CD4-positive, alpha-beta T cell treated with Interleukin-4 for 1 hour (primary cell): ENCODE data around the gene KRTAP4-12.
"Not testable (repeated sequence)": the region's sequence is repeated elsewhere in the genome, so short reads cannot be mapped to it uniquely, and the experiment has no call there.

Experiments
- DNase-seq, 2 donors: peaks; one replicate each; pipeline ENCODE4 v3.0.0-alpha.2; 2020 to 2022

KRTAP4-12 gene

GRCh38 chr17:41123292-41123990 is 541 bp downstream of the KRTAP4-12 start:
- peak in 1 of 2 donors; percentile 4 for DNase-seq

DNA sequence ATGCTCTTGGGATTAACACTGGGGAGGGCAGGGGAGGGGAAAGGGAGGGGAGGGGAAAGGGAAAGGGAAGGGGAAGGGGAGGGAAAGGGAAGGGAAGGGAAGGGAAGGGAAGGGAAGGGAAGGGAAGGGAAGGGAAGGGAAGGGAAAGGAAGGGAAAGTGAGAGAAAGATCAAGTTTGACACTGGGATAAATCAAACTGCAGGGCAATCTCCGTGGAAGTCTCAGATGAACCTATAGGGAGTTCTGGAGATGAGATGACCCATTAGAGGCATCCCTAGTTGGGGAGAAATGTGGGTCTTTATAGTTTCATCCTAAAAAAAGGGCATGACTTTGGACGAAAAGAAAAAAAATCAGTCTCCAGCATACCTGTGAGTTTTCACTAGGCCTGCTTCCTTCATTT is 2.2 kb downstream of the KRTAP4-12 start:
- DNase-seq, result no peak

DNA sequence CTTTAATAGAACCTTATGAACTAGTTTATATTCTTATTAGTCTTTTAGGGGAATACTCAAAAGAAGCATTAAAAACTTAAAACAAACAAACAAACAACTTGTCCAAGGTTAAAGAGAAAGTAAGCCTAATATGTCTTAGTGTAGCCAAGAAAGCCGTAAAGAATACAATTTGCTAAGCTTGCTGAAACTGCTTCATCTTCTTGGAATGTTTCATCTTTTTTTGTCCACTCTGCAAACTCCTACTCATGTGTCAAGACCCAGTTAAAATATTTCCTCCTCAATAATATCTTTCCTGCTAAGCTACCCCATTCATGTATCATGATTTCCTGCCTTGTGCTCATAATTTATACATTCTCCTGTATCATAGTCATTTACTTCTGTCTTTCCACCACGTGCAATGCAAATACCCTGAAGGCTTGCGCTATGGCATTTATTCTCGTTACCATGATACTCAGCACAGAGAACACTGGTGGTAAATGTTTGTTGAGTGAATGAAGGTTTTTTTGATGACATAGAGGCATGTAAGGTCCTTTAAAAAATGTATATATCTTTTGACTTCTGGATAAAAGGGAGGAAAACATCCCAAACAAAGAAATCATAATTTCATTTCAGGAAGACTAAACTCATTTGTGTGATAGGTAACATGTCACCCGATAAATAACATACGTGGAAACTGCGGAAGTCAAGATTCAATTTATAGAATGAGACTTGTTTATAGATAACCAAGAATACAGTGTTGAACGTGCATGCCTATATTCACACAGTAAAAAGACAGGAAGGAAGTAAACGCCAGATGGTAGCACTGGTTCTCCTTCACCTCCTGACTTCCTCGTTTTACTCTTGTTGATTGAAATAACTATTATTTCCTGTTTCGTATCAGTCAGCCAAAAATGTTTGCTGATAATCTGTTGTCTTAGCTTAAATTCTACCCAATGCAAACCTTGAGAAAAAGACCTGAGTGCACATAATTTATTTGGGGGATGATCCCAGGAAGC is 4.0 kb downstream of the KRTAP4-12 start:
- peak; percentile 26 to 34 for DNase-seq

DNA sequence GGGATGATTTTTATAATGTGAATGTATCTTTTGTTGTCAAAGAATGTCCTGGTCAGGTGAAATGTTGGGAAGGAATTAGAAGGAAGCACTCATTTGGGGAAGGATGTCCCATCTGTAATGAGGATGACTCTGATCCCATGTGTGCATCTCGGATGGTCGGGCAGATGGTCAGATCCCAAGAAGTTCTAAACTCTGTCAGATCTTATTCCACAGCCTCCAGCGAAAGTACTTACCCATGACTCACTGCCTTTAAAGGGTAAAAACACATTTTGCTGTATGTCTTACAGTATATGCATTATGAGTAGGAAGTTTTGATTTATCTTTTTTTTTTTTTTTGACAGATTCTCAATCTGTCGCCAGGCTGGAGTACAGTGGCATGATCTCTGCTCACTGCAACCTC is 5.3 kb downstream of the KRTAP4-12 start:
- DNase-seq, result no peak

- DNase-seq, result not testable (repeated sequence)
Measured at GRCh38 chr17:41117846-41118386, 6.1 kb downstream of the KRTAP4-12 start, which contains the start of gene KRTAP4-11. TSS of gene KRTAP4-11 (minus strand) at chr17:41118373. CDS start at chr17:41118315, 58 bp downstream.

GRCh38 chr17:41116297-41116696 is 7.7 kb downstream of the KRTAP4-12 start:
- peak in 1 of 2 donors; percentile 43 for DNase-seq

DNA sequence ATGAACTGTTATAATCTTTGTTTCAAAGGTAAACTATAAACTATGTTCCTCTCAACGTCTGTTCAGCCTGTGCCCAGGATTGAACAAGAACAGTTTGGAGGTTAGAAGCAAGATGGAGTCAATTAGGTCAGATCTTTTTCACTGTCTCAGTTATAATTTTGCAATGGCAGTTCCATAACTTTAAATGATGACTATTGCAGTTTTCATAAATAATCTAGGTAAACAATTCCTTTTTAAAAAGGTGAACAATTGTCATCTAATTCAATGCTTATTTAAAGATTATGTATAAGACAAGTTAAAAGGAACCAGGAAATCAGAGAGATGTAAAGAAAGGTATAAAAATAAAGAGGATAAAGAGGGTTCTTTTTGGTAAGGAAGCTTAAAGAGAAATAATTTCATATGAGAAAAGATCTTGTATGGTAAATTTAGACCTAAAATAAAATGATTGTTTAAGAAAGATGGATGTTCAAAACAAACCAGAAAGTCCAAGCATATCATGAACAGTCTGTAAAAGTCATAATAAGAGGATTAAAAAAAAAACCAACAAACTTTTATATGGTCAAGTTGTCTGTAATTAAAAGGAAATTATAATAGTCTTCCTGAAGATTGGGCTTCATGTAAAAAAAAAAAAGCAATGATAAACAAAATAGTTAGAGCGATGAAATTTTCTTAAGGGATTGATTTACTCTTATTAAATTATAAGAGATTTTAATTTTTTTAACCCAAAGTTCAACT is 12.7 kb downstream of the KRTAP4-12 start:
- DNase-seq, result no peak

DNA sequence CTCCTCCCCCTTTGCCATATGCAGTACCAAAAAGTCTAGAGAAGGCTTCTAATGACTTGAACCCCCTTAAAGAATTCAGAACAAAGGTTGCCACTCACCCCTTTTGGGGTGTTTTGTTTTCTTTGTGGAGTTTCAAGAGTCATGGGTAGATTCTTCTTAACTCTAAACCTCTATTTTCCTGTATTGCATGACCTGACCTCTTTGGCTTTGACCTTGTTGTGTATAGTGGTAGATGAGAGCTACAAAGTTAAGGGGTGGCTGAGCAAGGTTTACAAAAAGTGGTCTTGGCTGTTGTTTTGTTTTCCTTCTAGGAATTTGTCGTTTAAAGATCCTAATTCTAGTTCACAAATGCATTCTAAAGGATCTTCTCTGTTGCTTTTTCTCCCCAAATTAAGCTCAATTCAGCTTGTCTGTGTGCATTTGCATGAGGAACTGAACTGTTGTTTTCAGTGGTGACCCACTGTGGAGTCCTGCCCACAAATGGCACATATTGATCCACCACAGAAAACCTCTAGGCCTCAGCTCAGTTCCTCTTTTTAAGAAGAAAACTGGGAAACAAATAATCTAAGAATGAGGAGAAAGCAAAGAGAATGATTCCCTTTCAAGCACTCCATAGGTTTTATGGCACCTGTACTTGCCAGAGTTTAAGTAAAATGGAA is 15.1 kb downstream of the KRTAP4-12 start:
- DNase-seq, result not testable (repeated sequence)

DNA sequence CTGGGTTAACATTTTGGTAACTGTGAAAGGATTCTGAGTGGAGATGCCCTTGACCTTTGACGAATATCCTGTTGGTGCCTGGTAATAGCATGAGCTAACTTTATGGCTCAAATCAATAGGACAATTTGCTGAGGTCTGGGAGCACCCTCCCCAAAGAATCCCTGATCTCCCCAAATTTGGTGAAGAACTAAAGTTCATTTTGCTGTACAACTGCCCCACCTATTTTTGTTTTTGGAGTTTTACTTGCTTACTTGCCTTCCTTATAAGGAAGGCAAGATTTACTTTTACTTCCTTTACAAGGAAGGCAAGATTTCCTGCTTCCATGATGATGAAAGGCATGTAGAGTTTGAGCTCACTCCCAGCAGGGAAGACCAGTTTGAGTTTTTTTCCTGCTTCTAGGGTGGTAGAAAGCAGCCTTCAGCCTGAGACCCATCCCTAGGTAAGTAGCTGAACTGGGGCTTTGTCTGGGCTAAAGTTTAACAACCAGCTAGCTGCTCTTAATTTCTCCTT is 16.0 kb downstream of the KRTAP4-12 start:
- DNase-seq, result no peak

GRCh38 chr17:41105347-41105746 is 18.6 kb downstream of the KRTAP4-12 start, which contains the start of gene KRTAP4-9:
TSS of gene KRTAP4-9 (plus strand) at chr17:41105389. CDS start at chr17:41105389, 0 bp downstream.
- DNase-seq, result not testable (repeated sequence)

DNA sequence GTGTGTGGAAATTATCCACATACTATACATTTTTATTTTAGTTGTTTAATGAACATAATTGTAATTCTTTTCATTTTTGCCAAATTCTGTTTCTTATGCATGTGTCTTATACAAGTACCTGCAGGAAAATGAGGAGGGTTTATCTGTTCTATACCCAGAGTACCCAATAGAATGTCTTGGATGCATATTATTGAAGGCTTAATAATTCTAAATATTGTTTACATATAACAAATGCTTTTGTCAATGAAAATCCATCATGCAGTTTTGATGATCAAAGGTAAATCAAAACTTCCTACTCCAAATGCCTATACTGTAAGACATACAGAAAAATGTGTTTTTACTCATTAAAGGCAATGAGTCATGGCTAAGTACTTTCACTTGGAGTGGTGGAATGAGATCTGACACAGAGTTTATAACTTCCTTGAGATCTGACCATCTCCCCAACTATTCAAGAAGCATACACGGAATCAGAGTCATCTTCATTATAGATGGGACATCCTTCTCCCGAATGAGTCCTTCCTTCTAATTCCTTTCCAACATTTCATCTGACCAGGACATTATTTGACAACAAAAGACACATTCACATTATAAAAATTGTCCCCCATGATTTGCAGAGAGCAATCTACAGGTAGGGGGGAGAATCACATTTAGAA is 19.5 kb downstream of the KRTAP4-12 start:
- not testable (repeated sequence) for DNase-seq

- DNase-seq, result no peak
Measured at GRCh38 chr17:41103896-41104295, 20.1 kb downstream of the KRTAP4-12 start.

DNA sequence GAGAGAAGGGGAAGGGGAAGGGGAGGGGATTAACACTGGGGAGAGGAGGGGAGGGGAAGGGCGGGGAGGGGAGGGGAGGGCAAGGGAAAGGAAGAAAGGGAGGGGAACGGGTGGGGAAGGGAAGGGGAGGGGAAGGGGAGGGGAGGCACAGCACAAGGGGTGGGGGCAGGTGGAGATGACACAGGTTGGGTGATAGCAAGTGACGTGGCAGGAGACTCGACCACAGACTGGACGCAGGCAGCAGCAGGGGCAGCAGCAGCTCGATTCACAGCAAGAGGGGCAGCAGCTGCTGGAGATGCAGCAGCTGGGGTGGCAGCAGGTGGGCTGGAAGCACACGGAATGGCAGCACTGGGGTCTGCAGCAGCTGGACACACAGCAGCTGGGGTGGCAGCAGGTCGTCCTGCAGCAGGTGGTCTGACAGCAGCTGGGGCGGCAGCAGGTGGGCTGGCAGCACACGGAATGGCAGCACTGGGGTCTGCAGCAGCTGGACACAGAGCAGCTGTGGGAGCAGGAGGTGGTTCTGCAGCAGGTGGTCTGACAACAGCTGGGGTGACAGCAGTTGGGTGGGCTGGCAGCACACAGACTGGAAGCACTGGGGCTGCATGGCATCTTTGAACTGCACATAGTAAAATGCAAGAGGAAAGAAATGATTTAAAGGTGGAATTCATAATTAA is 22.3 kb downstream of the KRTAP4-12 start, which contains the start of gene KRTAP4-16:
KRTAP4-16 (minus strand) TSS at position 624 of the 674 bp plus-strand sequence; CDS start at position 624, 0 bp downstream.
- DNase-seq, result no peak

DNA sequence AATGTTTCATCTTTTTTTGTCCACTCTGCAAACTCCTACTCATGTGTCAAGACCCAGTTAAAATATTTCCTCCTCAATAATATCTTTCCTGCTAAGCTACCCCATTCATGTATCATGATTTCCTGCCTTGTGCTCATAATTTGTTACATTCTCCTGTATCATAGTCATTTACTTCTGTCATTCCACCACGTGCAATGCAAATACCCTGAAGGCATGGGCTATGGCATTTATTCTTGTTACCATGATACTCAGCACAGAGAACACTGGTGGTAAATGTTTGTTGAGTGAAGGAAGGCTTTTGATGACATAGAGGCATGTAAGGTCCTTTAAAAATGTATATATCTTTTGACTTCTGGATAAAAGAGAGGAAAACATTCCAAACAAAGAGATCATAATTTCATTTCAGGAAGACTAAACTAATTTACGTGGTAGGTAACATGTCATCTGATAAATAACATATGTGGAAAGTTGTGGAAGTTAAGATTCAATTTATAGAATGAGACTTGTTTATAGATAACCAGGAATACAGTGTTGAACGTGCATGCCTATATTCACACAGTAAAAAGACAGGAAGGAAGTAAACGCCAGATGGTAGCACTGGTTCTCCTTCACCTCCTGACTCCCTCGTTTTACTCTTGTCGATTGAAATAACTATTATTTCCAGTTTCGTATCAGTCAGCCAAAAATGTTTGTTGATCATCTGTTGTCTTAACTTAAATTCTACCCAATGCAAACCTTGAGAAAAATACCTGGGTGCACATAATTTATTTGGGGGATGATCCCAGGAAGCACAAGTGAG is 24.1 kb downstream of the KRTAP4-12 start:
- DNase-seq, result not testable (repeated sequence)

- DNase-seq, result no peak
Measured at GRCh38 chr17:41098481-41098880, 25.5 kb downstream of the KRTAP4-12 start.

DNA sequence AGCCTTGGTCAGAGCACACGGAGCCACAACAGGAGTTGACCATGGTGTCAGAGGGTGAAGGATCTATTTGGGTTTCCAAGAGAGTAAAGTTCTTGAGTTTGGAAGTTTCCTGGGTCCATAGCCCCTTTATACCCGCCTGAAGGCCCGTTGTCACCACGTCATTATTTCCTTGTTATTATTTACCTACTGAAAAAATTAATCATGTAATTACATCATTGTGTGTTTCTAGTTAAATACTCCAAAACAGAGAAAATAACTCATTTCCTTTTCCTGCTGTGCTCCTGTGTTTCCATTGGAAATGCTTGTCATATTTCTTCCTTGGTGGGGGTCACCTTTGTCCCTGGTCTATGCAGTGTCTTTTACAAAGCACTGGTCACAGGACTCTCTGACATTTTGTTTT is 25.9 kb downstream of the KRTAP4-12 start, which contains the start of gene KRTAP4-8:
KRTAP4-8 (minus strand) TSS at position 101 of the 400 bp plus-strand sequence; CDS start at position 43, 58 bp downstream.
- no peak for DNase-seq

DNA sequence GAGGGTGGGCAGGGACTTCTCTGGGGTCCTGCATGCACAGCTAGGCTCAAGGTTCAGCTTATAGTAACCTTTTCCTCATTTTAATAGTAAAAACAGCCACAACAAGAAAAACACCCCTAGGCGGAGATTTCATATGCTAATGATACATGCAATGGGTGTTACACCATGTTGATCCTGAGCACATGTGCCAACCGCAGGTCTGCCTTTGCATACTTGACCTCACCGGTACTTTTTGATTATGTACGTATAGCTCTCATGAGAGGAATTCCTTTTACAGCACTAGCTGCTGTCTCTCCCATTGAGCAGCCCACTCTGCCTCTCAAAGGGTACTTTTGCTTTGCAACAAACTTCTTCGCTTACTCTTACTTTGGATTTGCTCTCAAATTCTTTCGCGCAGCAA is 27.9 kb downstream of the KRTAP4-12 start:
- DNase-seq, result no peak

DNA sequence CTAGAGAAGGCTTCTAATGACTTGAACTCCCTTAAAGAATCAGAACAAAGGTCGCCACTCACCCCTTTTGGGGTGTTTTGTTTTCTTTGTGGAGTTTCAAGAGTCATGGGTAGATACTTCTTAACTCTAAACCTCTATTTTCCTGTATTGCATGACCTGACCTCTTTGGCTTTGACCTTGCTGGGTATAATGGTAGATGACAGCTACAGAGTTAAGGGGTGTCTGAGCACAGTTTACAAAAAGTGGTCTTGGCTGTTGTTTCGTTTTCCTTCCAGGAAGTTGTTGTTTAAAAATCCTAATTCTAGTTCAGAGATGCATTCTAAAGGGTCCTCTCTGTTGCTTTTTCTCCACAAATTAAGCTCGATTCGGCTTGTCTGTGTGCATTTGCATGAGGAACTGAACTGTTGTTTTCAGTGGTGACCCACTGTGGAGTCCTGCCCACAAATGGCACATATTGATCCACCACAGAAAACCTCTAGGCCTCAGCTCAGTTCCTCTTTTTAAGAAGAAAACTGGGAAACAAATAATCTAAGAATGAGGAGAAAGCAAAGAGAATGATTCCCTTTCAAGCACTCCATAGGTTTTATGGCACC is 35.1 kb downstream of the KRTAP4-12 start:
- not testable (repeated sequence) for DNase-seq
